K562 (cell line): ENCODE results near the gene ANK3. TPM values are rescaled to one million over a fixed set of nuclear protein-coding genes. Genes with fewer than 3 reads are reported as not detected.

Experiments used
- ATAC-seq: fragments of 200-7000 bp; cut with Tn5 transposase; 3 replicates; pipeline ENCODE4 v1.9.1; 2020; ENCODE audit warnings: moderate library complexity
- BruUV-seq: library from RNA; stranded (reverse); fragments of 400-500 nt; replicated peaks from 2 replicates; lab custom pipeline; 2021; lab: Mats Ljungman, UMichigan
- CTCF ChIA-PET: fragments of 300-600 bp; formaldehyde crosslinking; extraction: SDS; loops from one replicate; lab custom pipeline; 2021; ENCODE audit warnings: low intra/inter-chr PET ratio; lab: Yijun Ruan, JAX
- POLR2A ChIA-PET: fragments of 300-600, 350-650 bp; sonication (Branson Sonifier 250); formaldehyde crosslinking; extraction: SDS; loops from one replicate; lab custom pipeline; 2021; ENCODE audit warnings: antibody characterized with exemption, inconsistent platforms; lab: Yijun Ruan, JAX
- DNase-seq, 4 experiments: peaks; one replicate each; pipeline versions ENCODE4 v3.0.0 to v3.0.0-alpha.2; 2011 to 2018; ENCODE audit warnings: low spot score in 3 of 4, mixed read lengths in 3 of 4; ENCODE audit errors: extremely low read depth in 1 of 4
- FAIRE-seq: peaks from 2 replicates; lab custom pipeline; 2011; peaks lifted over from hg19 to GRCh38; lab: Jason Lieb, UNC
- H2AFZ ChIP-seq: 2 replicates; pipeline ENCODE4 v1.6.0; 2011; ENCODE audit warnings: low read depth, low read length, control low read depth, inconsistent platforms
- H3K27ac ChIP-seq: fragments of 200-600 bp; 3 replicates; pipeline ENCODE4 v1.8.0; 2011; ENCODE audit warnings: low read depth, mild to moderate bottlenecking, control low read depth, inconsistent platforms, low read length, moderate library complexity, mixed read lengths; ENCODE audit errors: extremely low read depth
- H3K27me3 ChIP-seq, 2 experiments: fragments of 300-600 bp in 1 of 2; 2 replicates in 1 of 2; 3 replicates in 1 of 2; pipeline versions ENCODE4 v1.6.0 to v1.8.0; 2011; ENCODE audit warnings: inconsistent platforms in 2 of 2, low read length in 2 of 2, mild to moderate bottlenecking in 1 of 2, mixed read lengths in 1 of 2, moderate library complexity in 1 of 2; ENCODE audit not compliant: control insufficient read depth in 2 of 2, insufficient read depth in 2 of 2
- H3K36me3 ChIP-seq: fragments of 300-600 bp; 3 replicates; pipeline ENCODE4 v1.8.0; 2011; ENCODE audit warnings: mild to moderate bottlenecking, low read length, inconsistent platforms; ENCODE audit not compliant: control insufficient read depth, insufficient read depth
- H3K4me1 ChIP-seq, 2 experiments: fragments of 200-600 bp in 1 of 2; replicated peaks in 1 of 2; 2 replicates in 1 of 2; 3 replicates in 1 of 2; pipeline versions ENCODE4 v1.5.1 to v1.8.0; 2011; ENCODE audit warnings: inconsistent platforms in 2 of 2, low read length in 2 of 2, mild to moderate bottlenecking in 1 of 2, mixed read lengths in 1 of 2, moderate library complexity in 1 of 2; ENCODE audit not compliant: control insufficient read depth in 2 of 2, insufficient read depth in 2 of 2
- H3K4me2 ChIP-seq: 2 replicates; pipeline ENCODE4 v1.6.1; 2011; ENCODE audit warnings: low read length, control low read depth, inconsistent platforms, mixed read lengths; ENCODE audit not compliant: insufficient read depth
- H3K4me3 ChIP-seq: fragments of 200-600 bp; sonication (generic), shearing (Covaris generic); 2 replicates; pipeline ENCODE4 v1.5.1; 2016; ENCODE audit warnings: control low read depth, inconsistent platforms
- H3K79me2 ChIP-seq: fragments of 200-600 bp; 3 replicates; pipeline ENCODE4 v1.8.0; 2011; ENCODE audit warnings: low read length, inconsistent platforms; ENCODE audit not compliant: control insufficient read depth, insufficient read depth
- H3K9ac ChIP-seq, 2 experiments: 2 replicates each; pipeline versions ENCODE4 v1.6.0 to v1.6.1; 2011; ENCODE audit warnings: low read depth in 2 of 2, low read length in 2 of 2, control low read depth in 1 of 2, inconsistent platforms in 1 of 2, mild to moderate bottlenecking in 1 of 2, mixed read lengths in 1 of 2; ENCODE audit not compliant: insufficient read depth in 1 of 2
- H3K9me1 ChIP-seq: one replicate; pipeline ENCODE4 v1.6.0; 2011; ENCODE audit warnings: inconsistent platforms, mild to moderate bottlenecking, low read length, moderate library complexity; ENCODE audit not compliant: control insufficient read depth, insufficient read depth
- H3K9me3 ChIP-seq: replicated peaks from 2 replicates; pipeline ENCODE4 v1.5.1; 2011; ENCODE audit warnings: low read depth, low read length, inconsistent platforms; ENCODE audit not compliant: control insufficient read depth, insufficient read depth
- H4K20me1 ChIP-seq: replicated peaks from 2 replicates; pipeline ENCODE4 v1.6.1; 2011; ENCODE audit warnings: low read length, inconsistent platforms, mixed read lengths; ENCODE audit not compliant: control insufficient read depth, insufficient read depth
- ATF3 ChIP-seq, 2 experiments: fragments of 450-650 bp in 1 of 2; sonication (generic) in 1 of 2; formaldehyde crosslinking in 1 of 2; IDR thresholded peaks in 1 of 2; conservative IDR thresholded peaks in 1 of 2; 2 replicates each; pipeline versions ENCODE4 v1.6.1 to v1.8.1; 2016 to 2023; ENCODE audit warnings: mild to moderate bottlenecking in 2 of 2, moderate library complexity in 2 of 2, inconsistent platforms in 1 of 2, missing genetic modification reagents in 1 of 2
- ESRRB ChIP-seq: fragments of 250-450 bp; sonication (Bioruptor Pico); IDR thresholded peaks from 2 replicates; pipeline ENCODE4 v1.5.0; 2020; ENCODE audit warnings: mild to moderate bottlenecking, moderate library complexity, borderline replicate concordance
- GTF2B ChIP-seq: IDR thresholded peaks from 2 replicates; pipeline ENCODE4 v1.6.1; 2011; ENCODE audit not compliant: insufficient read length; ENCODE audit errors: extremely low read depth
- RBM25 ChIP-seq: fragments of 200-400 bp; formaldehyde crosslinking; IDR thresholded peaks from 2 replicates; pipeline ENCODE4 v1.6.1; 2018; ENCODE audit warnings: low read length, low read depth, moderate library complexity; ENCODE audit not compliant: severe bottlenecking
- SIN3B ChIP-seq: fragments of 450-650 bp; IDR thresholded peaks from 2 replicates; pipeline ENCODE4 v1.6.1; 2017; ENCODE audit warnings: low read depth, mild to moderate bottlenecking, moderate library complexity
- SNRNP70 ChIP-seq: fragments of 200-400 bp; formaldehyde crosslinking; optimal IDR thresholded peaks from 2 replicates; pipeline ENCODE3; 2017; ENCODE audit warnings: low read depth, low read length
- ZNF280B ChIP-seq: fragments of 250-450 bp; sonication (Bioruptor Pico); IDR thresholded peaks from 2 replicates; pipeline ENCODE4 v1.5.1; 2021; ENCODE audit warnings: mild to moderate bottlenecking
- ZNF644 ChIP-seq: fragments of 200-800 bp; sonication (Bioruptor generic); IDR thresholded peaks from 2 replicates; pipeline ENCODE4 v1.6.1; 2016; ENCODE audit warnings: low read depth, missing genetic modification characterization, missing compliant biosample characterization
- ZNF655 ChIP-seq: fragments of 250-450 bp; sonication (Bioruptor Pico); IDR thresholded peaks from 2 replicates; pipeline ENCODE4 v1.5.0; 2021
- ZNF76 ChIP-seq: fragments of 250-450 bp; sonication (Bioruptor Pico); IDR thresholded peaks from 2 replicates; pipeline ENCODE4 v1.4.0; 2020; ENCODE audit warnings: mild to moderate bottlenecking, moderate library complexity, borderline replicate concordance
- WGBS: fragments of 100-300 bp; shearing (Covaris generic); methylation state at CpG from one replicate; pipeline ENCODE4 v1.1.6; 2016; ENCODE audit warnings: low coverage, mixed read lengths; ENCODE audit not compliant: insufficient coverage; ENCODE audit errors: missing lambda C conversion rate; 5-methylcytosine and 5-hydroxymethylcytosine counted together
- in situ Hi-C: fragments of 300-500 bp; cut with MboI; formaldehyde crosslinking; loops from 4 replicates; pipeline ENCODE4 v1.15.0; 2018; ENCODE audit warnings: inconsistent platforms, mixed read lengths
- intact Hi-C: fragments of 100-400 bp; cut with micrococcal nuclease; formaldehyde crosslinking; loops from 2 replicates; pipeline ENCODE4 v1.14.2; 2022
- polyA plus RNA-seq, 8 experiments: library from polyadenylated mRNA; depleted of rRNA in 4 of 8; stranded (reverse) in 5 of 8; unstranded in 3 of 8; fragments of >200 nt; fragmentation: Nextera tagmentation in 2 of 8; fragmentation: Illumina TruSeq in 1 of 8; extraction: Ambion mirVana in 2 of 8; extraction: Trizol in 1 of 8; gene quantifications; 2 replicates each; pipeline versions ENCODE4 v1.2.1 to v1.2.3, GENCODE V29; 2011 to 2014; ENCODE audit warnings: inconsistent platforms in 1 of 8, missing spikeins in 1 of 8
- total RNA-seq, 7 experiments: library from RNA; depleted of rRNA in 6 of 7; stranded (reverse); fragments of >200 nt in 6 of 7; fragmentation: Illumina TruSeq in 2 of 7; extraction: Trizol in 2 of 7; gene quantifications; 2 replicates each; pipeline versions ENCODE4 v1.2.1 to v1.2.3, GENCODE V29; 2011 to 2021; ENCODE audit warnings: low replicate concordance in 1 of 7

Gene ANK3
- total and polyA plus RNA-seq, 9 of the 15 experiments (the other 6 are each of a cell fraction or from before 2014, with no cell fraction given): 10.0 to 32.3 (median 17.9) TPM

GRCh38 chr10:60385399-60385738 is 4.3 kb downstream of the ANK3 start:
- intact Hi-C loops: no loop called here
- DNase-seq (no peak), FAIRE-seq (no peak), ATAC-seq (no peak)
- in situ Hi-C loops: no loop called here
- Histone ChIP-seq H3K27me3 (peaks cover 0 to 5% of the 10 kb centered on the region in 2 experiments; a peak in 3 of 5 replicates), H3K4me2 (no peak overlapping the region), H3K4me3 (no peak overlapping the region), H3K4me1 (no peaks in the 10 kb centered on the region), H3K36me3 (no peaks in the 10 kb centered on the region), H3K9ac (no peak overlapping the region), H3K27ac (no peak overlapping the region), H3K9me1 (no peaks in the 10 kb centered on the region), H4K20me1 (no peaks in the 10 kb centered on the region), H3K9me3 (no peaks in the 10 kb centered on the region), H2AFZ (no peak overlapping the region), H3K79me2 (no peaks in the 10 kb centered on the region)
- ChIA-PET CTCF (no interaction called here), POLR2A (no interaction called here)
- WGBS: 27% methylated on average over 1 of the region's 1 CpG
- no TSS peak for BruUV-seq
- TF ChIP-seq SNRNP70: no peak
- TF ChIP-seq ESRRB (CRISPR knock-in tag): no peak
- no peak for TF ChIP-seq ATF3 (IDR thresholded peaks at IDR 0.05)
- no peak for TF ChIP-seq ATF3 (CRISPR knock-in tag; conservative IDR thresholded peaks at IDR 0.05)
- TF ChIP-seq GTF2B: no peak
- TF ChIP-seq ZNF76 (CRISPR knock-in tag): no peak
- TF ChIP-seq RBM25: no peak
- TF ChIP-seq ZNF655 (CRISPR knock-in tag): no peak
- TF ChIP-seq SIN3B: no peak
- no peak for TF ChIP-seq ZNF280B (CRISPR knock-in tag)
- TF ChIP-seq ZNF644 (tag): no peak
